HEK293 (cell line): ENCODE results near the gene HSH2D.
"Not testable (repeated sequence)": the region's sequence is repeated elsewhere in the genome, so short reads cannot be mapped to it uniquely, and the experiment has no call there.

Experiments used
- CTCF ChIA-PET: fragments of 350-600 bp; formaldehyde crosslinking; extraction: SDS; loops from one replicate; lab custom pipeline; 2021; ENCODE audit warnings: antibody characterized with exemption; lab: Yijun Ruan, JAX
- POLR2A ChIA-PET: fragments of 300-600 bp; formaldehyde crosslinking; extraction: SDS; loops from one replicate; lab custom pipeline; 2020; ENCODE audit warnings: antibody characterized with exemption, inconsistent platforms; lab: Yijun Ruan, JAX
- H3K27ac ChIP-seq: fragments of 200-500 bp; sonication (Bioruptor generic); 2 replicates; pipeline ENCODE4 v1.5.1; 2014; ENCODE audit warnings: low read depth, low read length, control low read depth, inconsistent platforms; ENCODE audit errors: extremely low read depth
- H3K36me3 ChIP-seq, 2 experiments: fragments of 200-500 bp in 1 of 2; sonication (Bioruptor generic) in 1 of 2; 1 replicate in 1 of 2; 2 replicates in 1 of 2; pipeline ENCODE4 v1.5.1; 2014 to 2017; ENCODE audit warnings: inconsistent platforms in 2 of 2, low read length in 2 of 2; ENCODE audit not compliant: control insufficient read depth in 2 of 2, insufficient read depth in 1 of 2
- H3K4me1 ChIP-seq: fragments of 200-500 bp; sonication (Bioruptor generic); 2 replicates; pipeline ENCODE4 v1.5.1; 2014; ENCODE audit warnings: mild to moderate bottlenecking, low read length, inconsistent platforms; ENCODE audit not compliant: control insufficient read depth, insufficient read depth
- H3K4me3 ChIP-seq: 2 replicates; pipeline ENCODE4 v1.5.1; 2011; ENCODE audit warnings: low read depth, mild to moderate bottlenecking, control low read depth, low read length, moderate library complexity
- H3K9me3 ChIP-seq: fragments of 200-500 bp; sonication (Bioruptor generic); 2 replicates; pipeline ENCODE4 v1.5.1; 2014; ENCODE audit warnings: low read depth, low read length, inconsistent platforms; ENCODE audit not compliant: control insufficient read depth, insufficient read depth
- FEZF1 ChIP-seq: fragments of 450-650 bp; formaldehyde crosslinking; IDR thresholded peaks from 2 replicates; pipeline ENCODE4 v1.5.1; 2016; ENCODE audit warnings: missing biosample characterization, missing genetic modification characterization
- HOXA7 ChIP-seq: sonication (generic); formaldehyde crosslinking; IDR thresholded peaks from 2 replicates; pipeline ENCODE4 v1.8.1; 2022; ENCODE audit warnings: missing genetic modification reagents, borderline replicate concordance
- KLF16 ChIP-seq: fragments of 450-650 bp; formaldehyde crosslinking; IDR thresholded peaks from 2 replicates; pipeline ENCODE4 v1.5.1; 2017; ENCODE audit warnings: missing biosample characterization, missing genetic modification characterization
- WT1 ChIP-seq: fragments of 450-650 bp; formaldehyde crosslinking; IDR thresholded peaks from 2 replicates; pipeline ENCODE4 v1.5.1; 2016; ENCODE audit warnings: missing biosample characterization, missing genetic modification characterization
- ZBTB17 ChIP-seq: fragments of 450-650 bp; formaldehyde crosslinking; IDR thresholded peaks from 2 replicates; pipeline ENCODE4 v1.5.1; 2016; ENCODE audit warnings: missing biosample characterization, missing genetic modification characterization
- ZBTB21 ChIP-seq: fragments of 450-650 bp; formaldehyde crosslinking; IDR thresholded peaks from 2 replicates; pipeline ENCODE4 v1.5.1; 2017; ENCODE audit warnings: missing biosample characterization, missing genetic modification characterization
- ZBTB48 ChIP-seq: fragments of 450-650 bp; formaldehyde crosslinking; IDR thresholded peaks from 2 replicates; pipeline ENCODE4 v1.5.1; 2016; ENCODE audit warnings: missing biosample characterization, missing genetic modification characterization
- ZFP37 ChIP-seq: fragments of 450-650 bp; formaldehyde crosslinking; IDR thresholded peaks from 2 replicates; pipeline ENCODE4 v1.5.1; 2016; ENCODE audit warnings: missing biosample characterization, missing genetic modification characterization
- ZNF121 ChIP-seq: fragments of 450-650 bp; formaldehyde crosslinking; IDR thresholded peaks from 2 replicates; pipeline ENCODE4 v1.5.1; 2016; ENCODE audit warnings: missing biosample characterization, missing genetic modification characterization
- ZNF184 ChIP-seq: fragments of 450-650 bp; IDR thresholded peaks from 2 replicates; pipeline ENCODE4 v1.5.1; 2018; ENCODE audit warnings: missing biosample characterization, mild to moderate bottlenecking, missing genetic modification characterization
- ZNF335 ChIP-seq: fragments of 450-650 bp; formaldehyde crosslinking; conservative IDR thresholded peaks from 2 replicates; pipeline ENCODE4 v1.5.1; 2016; ENCODE audit warnings: missing biosample characterization, missing genetic modification characterization
- ZNF473 ChIP-seq: fragments of 450-650 bp; formaldehyde crosslinking; IDR thresholded peaks from 2 replicates; pipeline ENCODE4 v1.5.1; 2017; ENCODE audit warnings: missing biosample characterization, missing genetic modification characterization
- ZNF596 ChIP-seq: fragments of 450-650 bp; IDR thresholded peaks from 2 replicates; pipeline ENCODE4 v1.5.0; 2018; ENCODE audit warnings: missing biosample characterization, mild to moderate bottlenecking, missing genetic modification characterization, moderate library complexity
- ZNF664 ChIP-seq: fragments of 450-650 bp; formaldehyde crosslinking; IDR thresholded peaks from 2 replicates; pipeline ENCODE4 v1.5.1; 2016; ENCODE audit warnings: missing biosample characterization, missing genetic modification characterization
- ZNF670 ChIP-seq: fragments of 450-650 bp; formaldehyde crosslinking; IDR thresholded peaks from 2 replicates; pipeline ENCODE4 v1.5.1; 2016; ENCODE audit warnings: missing biosample characterization, missing genetic modification characterization, low read depth
- ZNF830 ChIP-seq: fragments of 450-650 bp; IDR thresholded peaks from 2 replicates; pipeline ENCODE4 v1.5.0; 2018; ENCODE audit warnings: missing biosample characterization, missing genetic modification characterization, low read depth, mild to moderate bottlenecking, moderate library complexity
- ZSCAN23 ChIP-seq: fragments of 450-650 bp; formaldehyde crosslinking; IDR thresholded peaks from 2 replicates; pipeline ENCODE4 v1.5.1; 2016; ENCODE audit warnings: missing biosample characterization, missing genetic modification characterization
- TF ChIP-seq, protein P1 (sequence below): fragments of 450-650 bp; formaldehyde crosslinking; IDR thresholded peaks from 2 replicates; pipeline ENCODE4 v1.5.1; 2016; ENCODE audit warnings: missing biosample characterization, missing genetic modification characterization
- TF ChIP-seq, protein P2 (sequence below): fragments of 450-650 bp; formaldehyde crosslinking; IDR thresholded peaks from 2 replicates; pipeline ENCODE4 v1.5.1; 2017; ENCODE audit warnings: missing biosample characterization, missing genetic modification characterization
- TF ChIP-seq, protein P3 (sequence below): fragments of 450-650 bp; formaldehyde crosslinking; IDR thresholded peaks from 2 replicates; pipeline ENCODE4 v1.5.1; 2016; ENCODE audit warnings: missing biosample characterization, missing genetic modification characterization
- TF ChIP-seq, protein P4 (sequence below): fragments of 450-650 bp; formaldehyde crosslinking; IDR thresholded peaks from 2 replicates; pipeline ENCODE4 v1.5.1; 2016; ENCODE audit warnings: missing biosample characterization, missing genetic modification characterization

HSH2D gene

DNA sequence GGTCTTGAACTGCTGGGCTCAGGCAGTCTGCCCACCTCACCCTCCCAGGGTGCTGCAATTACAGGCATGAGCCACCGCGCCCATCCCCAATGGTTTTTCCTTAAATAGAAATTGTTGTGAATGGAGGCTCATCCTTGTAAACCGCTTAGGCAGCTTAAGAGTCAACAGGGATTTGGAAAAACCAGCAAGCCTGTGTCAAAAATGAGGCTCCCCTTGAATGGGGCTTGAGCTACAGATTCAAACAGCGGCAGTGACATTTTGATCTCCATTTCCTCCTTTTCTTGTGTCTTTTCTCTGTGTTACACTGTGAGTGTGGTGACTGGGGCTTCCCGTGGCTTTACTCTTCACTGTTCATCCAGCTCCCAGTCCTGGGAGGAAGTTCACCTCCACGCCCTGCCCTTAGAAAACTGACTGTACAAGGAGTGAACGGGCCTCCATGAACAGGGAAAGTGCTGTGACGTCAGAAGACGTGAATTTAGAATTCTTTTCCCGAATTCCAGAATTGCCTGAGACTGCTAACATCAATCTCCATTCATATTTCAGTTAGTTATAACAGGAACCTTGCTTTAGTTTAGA is 47.1 kb upstream of the HSH2D start (continued):
- TF ChIP-seq ZFP37 (tag by site-specific recombination) (no peak), ZNF830 (tag by site-specific recombination) (no peak), ZNF335 (tag by site-specific recombination) (no peak)

DNA sequence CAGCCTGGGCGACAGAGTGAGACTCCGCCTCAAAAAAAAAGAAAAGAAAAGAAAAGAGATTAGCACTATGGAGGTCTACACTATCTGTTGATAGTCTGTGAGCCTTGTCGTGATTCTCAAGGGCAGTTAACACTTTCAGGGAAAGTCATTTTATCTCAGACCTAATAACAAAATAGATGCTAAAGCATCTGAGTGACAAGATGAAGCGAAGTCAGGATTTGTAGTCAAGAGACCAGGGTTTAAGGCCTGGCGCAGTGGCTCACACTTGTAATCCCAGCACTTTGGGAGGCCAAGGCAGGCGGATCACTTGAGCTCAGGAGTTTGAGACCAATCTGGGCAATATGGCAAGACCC is 45.1 kb upstream of the HSH2D start:
- no peak for TF ChIP-seq HOXA7 (CRISPR knock-in tag)
- no peak for TF ChIP-seq WT1 (tag by site-specific recombination)
- no peak for TF ChIP-seq ZNF184
- TF ChIP-seq, protein P1, sequence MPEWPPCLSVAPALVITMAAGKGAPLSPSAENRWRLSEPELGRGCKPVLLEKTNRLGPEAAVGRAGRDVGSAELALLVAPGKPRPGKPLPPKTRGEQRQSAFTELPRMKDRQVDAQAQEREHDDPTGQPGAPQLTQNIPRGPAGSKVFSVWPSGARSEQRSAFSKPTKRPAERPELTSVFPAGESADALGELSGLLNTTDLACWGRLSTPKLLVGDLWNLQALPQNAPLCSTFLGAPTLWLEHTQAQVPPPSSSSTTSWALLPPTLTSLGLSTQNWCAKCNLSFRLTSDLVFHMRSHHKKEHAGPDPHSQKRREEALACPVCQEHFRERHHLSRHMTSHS (tag by site-specific recombination): no peak
- TF ChIP-seq ZBTB48 (tag by site-specific recombination): no peak
- TF ChIP-seq ZSCAN23 (tag by site-specific recombination): no peak
- no peak for TF ChIP-seq ZBTB21 (tag by site-specific recombination)
- TF ChIP-seq ZNF670 (tag by site-specific recombination): no peak
- TF ChIP-seq ZNF473 (tag by site-specific recombination): no peak
- Histone ChIP-seq H3K9me3 (no peaks in the 10 kb centered on the region), H3K4me3 (no peak overlapping the region), H3K4me1 (no peaks in the 10 kb centered on the region), H3K36me3 (peaks cover 54 to 91% of the 10 kb centered on the region in 2 experiments), H3K27ac (no peak overlapping the region)
- CTCF ChIA-PET: interaction anchor here (2.8 kb wide), 1 partner anchor 13 kb away, joined by 9 read pairs; the partner anchor contains the start of gene RAB8A
- POLR2A ChIA-PET: interaction anchor here (0.6 to 2.2 kb wide), 4 partner anchors 9 to 13 kb away, joined by 3 to 7 read pairs (median 4); no protein-coding TSS in a partner anchor

DNA sequence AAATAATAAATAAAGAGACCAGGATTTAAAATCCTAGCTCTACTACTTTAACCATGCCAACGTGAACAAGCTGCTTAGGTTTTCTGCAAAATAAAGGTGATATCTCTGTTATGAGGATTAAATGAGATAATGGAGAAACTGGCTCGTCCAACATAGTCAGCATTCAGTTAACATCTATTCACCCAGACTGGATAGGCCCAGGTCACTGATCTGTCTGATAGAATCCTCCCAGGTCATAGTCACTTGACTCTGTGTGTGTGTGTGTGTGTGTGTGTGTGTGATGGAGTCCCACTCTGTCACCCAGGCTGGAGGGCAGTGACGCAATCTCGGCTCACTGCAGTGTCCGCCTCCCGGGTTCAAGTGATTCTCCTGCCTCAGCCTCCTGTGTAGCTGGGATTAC is 44.7 kb upstream of the HSH2D start:
- ChIA-PET CTCF (no interaction called here), POLR2A (interaction anchor here (0.6 to 2.2 kb wide), 4 partner anchors 8 to 12 kb away, joined by 3 to 7 read pairs (median 4); no protein-coding TSS in a partner anchor)
- TF ChIP-seq ZNF664 (tag by site-specific recombination) (peak; percentile 71; the same call in 1 of the 2 replicates), ZBTB17 (tag by site-specific recombination) (no peak)
- Histone ChIP-seq H3K4me1 (no peaks in the 10 kb centered on the region), H3K36me3 (peaks cover 52 to 90% of the 10 kb centered on the region in 2 experiments), H3K27ac (no peak overlapping the region), H3K4me3 (no peak overlapping the region), H3K9me3 (no peaks in the 10 kb centered on the region)

DNA sequence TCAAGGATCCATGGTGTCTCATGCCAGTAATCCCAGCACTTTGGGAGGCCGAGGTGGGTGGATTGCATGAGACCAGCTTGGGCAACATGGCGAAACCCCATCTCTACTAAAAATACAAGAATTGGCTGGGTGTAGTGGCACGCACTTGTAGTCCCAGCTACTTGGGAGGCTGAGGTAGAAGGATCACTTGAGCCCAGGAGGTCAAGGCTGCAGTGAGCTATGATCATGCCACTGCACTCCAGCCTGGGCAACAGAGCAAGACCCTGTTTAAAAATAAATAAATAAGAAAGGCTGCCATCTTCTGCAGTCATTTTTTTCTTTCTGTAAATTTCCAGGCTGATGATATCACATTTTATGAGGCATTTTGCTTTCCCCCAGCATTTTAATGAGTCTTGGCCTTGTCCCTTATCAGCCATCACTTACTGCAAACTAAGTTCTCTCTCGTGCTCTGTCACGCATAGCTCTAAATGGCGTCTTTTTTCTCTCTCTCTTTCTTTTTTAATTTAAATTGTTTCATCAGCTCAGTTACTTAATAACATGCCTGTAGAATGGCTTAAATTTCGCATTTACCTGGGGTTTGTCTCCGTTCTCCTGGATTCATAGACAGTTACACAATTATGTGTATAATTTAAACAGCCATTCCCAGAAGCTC is 44.0 kb upstream of the HSH2D start:
- not testable (repeated sequence) for H3K9me3 ChIP-seq, H3K4me3 ChIP-seq, H3K4me1 ChIP-seq
- CTCF ChIA-PET: interaction anchor here (0.5 to 1.0 kb wide), 4 partner anchors 16 to 111 kb away, joined by 3 to 6 read pairs (median 4); no protein-coding TSS in a partner anchor
- TF ChIP-seq, protein P2, sequence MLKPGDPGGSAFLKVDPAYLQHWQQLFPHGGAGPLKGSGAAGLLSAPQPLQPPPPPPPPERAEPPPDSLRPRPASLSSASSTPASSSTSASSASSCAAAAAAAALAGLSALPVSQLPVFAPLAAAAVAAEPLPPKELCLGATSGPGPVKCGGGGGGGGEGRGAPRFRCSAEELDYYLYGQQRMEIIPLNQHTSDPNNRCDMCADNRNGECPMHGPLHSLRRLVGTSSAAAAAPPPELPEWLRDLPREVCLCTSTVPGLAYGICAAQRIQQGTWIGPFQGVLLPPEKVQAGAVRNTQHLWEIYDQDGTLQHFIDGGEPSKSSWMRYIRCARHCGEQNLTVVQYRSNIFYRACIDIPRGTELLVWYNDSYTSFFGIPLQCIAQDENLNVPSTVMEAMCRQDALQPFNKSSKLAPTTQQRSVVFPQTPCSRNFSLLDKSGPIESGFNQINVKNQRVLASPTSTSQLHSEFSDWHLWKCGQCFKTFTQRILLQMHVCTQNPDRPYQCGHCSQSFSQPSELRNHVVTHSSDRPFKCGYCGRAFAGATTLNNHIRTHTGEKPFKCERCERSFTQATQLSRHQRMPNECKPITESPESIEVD (tag by site-specific recombination): peak; percentile 52; the same call in 1 of the 2 replicates
- TF ChIP-seq ZNF596 (tag by site-specific recombination) (peak; percentile 80), ZNF121 (tag by site-specific recombination) (peak; percentile 88), ZNF335 (tag by site-specific recombination) (peak; percentile 55), KLF16 (tag by site-specific recombination) (0 out of 2 replicates have a peak, but pooled peaks have one; percentile 23), FEZF1 (tag by site-specific recombination) (peak; percentile 40; the same call in 1 of the 2 replicates)
- TF ChIP-seq, protein P3, sequence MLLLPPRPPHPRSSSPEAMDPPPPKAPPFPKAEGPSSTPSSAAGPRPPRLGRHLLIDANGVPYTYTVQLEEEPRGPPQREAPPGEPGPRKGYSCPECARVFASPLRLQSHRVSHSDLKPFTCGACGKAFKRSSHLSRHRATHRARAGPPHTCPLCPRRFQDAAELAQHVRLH: peak; percentile 66; the same call in 1 of the 2 replicates
- TF ChIP-seq, protein P4, sequence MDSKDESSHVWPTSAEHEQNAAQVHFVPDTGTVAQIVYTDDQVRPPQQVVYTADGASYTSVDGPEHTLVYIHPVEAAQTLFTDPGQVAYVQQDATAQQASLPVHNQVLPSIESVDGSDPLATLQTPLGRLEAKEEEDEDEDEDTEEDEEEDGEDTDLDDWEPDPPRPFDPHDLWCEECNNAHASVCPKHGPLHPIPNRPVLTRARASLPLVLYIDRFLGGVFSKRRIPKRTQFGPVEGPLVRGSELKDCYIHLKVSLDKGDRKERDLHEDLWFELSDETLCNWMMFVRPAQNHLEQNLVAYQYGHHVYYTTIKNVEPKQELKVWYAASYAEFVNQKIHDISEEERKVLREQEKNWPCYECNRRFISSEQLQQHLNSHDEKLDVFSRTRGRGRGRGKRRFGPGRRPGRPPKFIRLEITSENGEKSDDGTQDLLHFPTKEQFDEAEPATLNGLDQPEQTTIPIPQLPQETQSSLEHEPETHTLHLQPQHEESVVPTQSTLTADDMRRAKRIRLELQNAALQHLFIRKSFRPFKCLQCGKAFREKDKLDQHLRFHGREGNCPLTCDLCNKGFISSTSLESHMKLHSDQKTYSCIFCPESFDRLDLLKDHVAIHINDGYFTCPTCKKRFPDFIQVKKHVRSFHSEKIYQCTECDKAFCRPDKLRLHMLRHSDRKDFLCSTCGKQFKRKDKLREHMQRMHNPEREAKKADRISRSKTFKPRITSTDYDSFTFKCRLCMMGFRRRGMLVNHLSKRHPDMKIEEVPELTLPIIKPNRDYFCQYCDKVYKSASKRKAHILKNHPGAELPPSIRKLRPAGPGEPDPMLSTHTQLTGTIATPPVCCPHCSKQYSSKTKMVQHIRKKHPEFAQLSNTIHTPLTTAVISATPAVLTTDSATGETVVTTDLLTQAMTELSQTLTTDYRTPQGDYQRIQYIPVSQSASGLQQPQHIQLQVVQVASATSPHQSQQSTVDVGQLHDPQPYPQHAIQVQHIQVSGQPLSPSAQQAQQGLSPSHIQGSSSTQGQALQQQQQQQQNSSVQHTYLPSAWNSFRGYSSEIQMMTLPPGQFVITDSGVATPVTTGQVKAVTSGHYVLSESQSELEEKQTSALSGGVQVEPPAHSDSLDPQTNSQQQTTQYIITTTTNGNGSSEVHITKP (tag by site-specific recombination): peak; percentile 49
- POLR2A ChIA-PET: interaction anchor here (1.5 to 2.2 kb wide), 2 partner anchors 12 kb away, joined by 3 to 5 read pairs; no protein-coding TSS in a partner anchor
- H3K36me3 ChIP-seq: peaks cover 46 to 86% of the 10 kb centered on the region in 2 experiments
- 0 out of 2 replicates have a peak overlapping the region, but pooled peaks have one; percentile 31 for H3K27ac ChIP-seq
